Fibroblast of lung (primary cell): Measurements from ENCODE around the gene CHIT1. TPM values are rescaled to one million over a fixed set of nuclear protein-coding genes. Genes with fewer than 3 reads are reported as not detected.

Experiments
- DNase-seq, 2 donors: peaks; one replicate each; pipeline versions ENCODE4 v3.0.0 to v3.0.0-alpha.2; 2010; ENCODE audit warnings: low read depth in 2 of 2
- H2AFZ ChIP-seq: 2 replicates; pipeline ENCODE4 v1.5.1; 2012; ENCODE audit warnings: low read length, control low read depth, inconsistent platforms
- H3K27ac ChIP-seq: 2 replicates; pipeline ENCODE4 v1.5.1; 2011; ENCODE audit warnings: low read length, control low read depth; ENCODE audit not compliant: insufficient read depth
- H3K27me3 ChIP-seq: 2 replicates; pipeline ENCODE4 v1.5.1; 2011; ENCODE audit warnings: mild to moderate bottlenecking, low read length; ENCODE audit not compliant: control insufficient read depth, insufficient read depth
- H3K36me3 ChIP-seq: 2 replicates; pipeline ENCODE4 v1.5.1; 2011; ENCODE audit warnings: low read length; ENCODE audit not compliant: control insufficient read depth, insufficient read depth
- H3K4me1 ChIP-seq: 2 replicates; pipeline ENCODE4 v1.5.1; 2011; ENCODE audit warnings: low read length; ENCODE audit not compliant: control insufficient read depth, insufficient read depth; ENCODE audit errors: extremely low read depth
- H3K4me2 ChIP-seq: 2 replicates; pipeline ENCODE4 v1.5.1; 2011; ENCODE audit warnings: low read length, control low read depth; ENCODE audit not compliant: insufficient read depth; ENCODE audit errors: extremely low read depth
- H3K4me3 ChIP-seq, 4 experiments: fragments of 200-600 bp in 1 of 4; sonication (generic) in 1 of 4; replicated peaks in 1 of 4; 2 replicates each; pipeline ENCODE4 v1.5.1; 2011 to 2016; ENCODE audit warnings: low read length in 4 of 4, low read depth in 3 of 4, mild to moderate bottlenecking in 3 of 4, control low read depth in 2 of 4, inconsistent platforms in 1 of 4, mixed read lengths in 1 of 4; ENCODE audit not compliant: insufficient read depth in 1 of 4; ENCODE audit errors: control extremely low read depth in 1 of 4
- H3K79me2 ChIP-seq: 2 replicates; pipeline ENCODE4 v1.5.1; 2012; ENCODE audit warnings: mild to moderate bottlenecking, low read length, inconsistent platforms; ENCODE audit not compliant: control insufficient read depth, insufficient read depth
- H3K9ac ChIP-seq: 2 replicates; pipeline ENCODE4 v1.5.1; 2011; ENCODE audit warnings: mild to moderate bottlenecking, low read length, control low read depth; ENCODE audit not compliant: insufficient read depth
- H3K9me3 ChIP-seq: 2 replicates; pipeline ENCODE4 v1.5.1; 2012; ENCODE audit warnings: low read depth, low read length; ENCODE audit not compliant: control insufficient read depth, insufficient read depth
- H4K20me1 ChIP-seq: 2 replicates; pipeline ENCODE4 v1.5.1; 2011; ENCODE audit warnings: low read length; ENCODE audit not compliant: control insufficient read depth, insufficient read depth; ENCODE audit errors: extremely low read depth
- EZH2 ChIP-seq: IDR thresholded peaks from 2 replicates; pipeline ENCODE4 v1.5.1; 2012; ENCODE audit warnings: low read length, control low read depth, mild to moderate bottlenecking; ENCODE audit errors: missing control alignments
- polyA plus RNA-seq, 2 donors: library from polyadenylated mRNA; depleted of rRNA in 1 of 2; stranded (reverse) in 1 of 2; unstranded in 1 of 2; fragments of >200 nt; gene quantifications; 2 replicates each; pipeline ENCODE4 v1.2.1, GENCODE V29; 2011 to 2012; ENCODE audit warnings: missing spikeins in 1 of 2
- total RNA-seq: library from RNA; depleted of rRNA; stranded (reverse); fragments of >200 nt; gene quantifications from 2 replicates; pipeline ENCODE4 v1.2.1, GENCODE V29; 2014
- TF ChIP-seq, protein P1 (sequence below), 2 donors: IDR thresholded peaks in 1 of 2; conservative IDR thresholded peaks in 1 of 2; 1 replicate in 1 of 2; 2 replicates in 1 of 2; pipeline ENCODE4 v1.5.1; 2011 to 2012; ENCODE audit warnings: low read length in 2 of 2, control low read depth in 1 of 2, inconsistent platforms in 1 of 2, low read depth in 1 of 2, mild to moderate bottlenecking in 1 of 2

Gene CHIT1
- total and polyA plus RNA-seq, 2 donors (not counting 1 experiment from before 2014, with no cell fraction given): not detected

GRCh38 chr1:203274603-203275381, 45.3 kb upstream of the CHIT1 start:
- no peaks in the 10 kb centered on the region for H3K9me3 ChIP-seq
- no peaks in the 10 kb centered on the region for H4K20me1 ChIP-seq
- H3K27ac ChIP-seq: no peak overlapping the region
- peaks cover 11% of the 10 kb centered on the region for H3K4me1 ChIP-seq
- no peak overlapping the region for H2AFZ ChIP-seq
- H3K79me2 ChIP-seq: no peaks in the 10 kb centered on the region
- no peak overlapping the region for H3K4me3 ChIP-seq
- H3K9ac ChIP-seq: no peak overlapping the region
- no peaks in the 10 kb centered on the region for H3K36me3 ChIP-seq
- no peak overlapping the region for H3K4me2 ChIP-seq
- H3K27me3 ChIP-seq: peaks cover 4% of the 10 kb centered on the region
- peak in 1 of 2 donors; percentile 50 for DNase-seq
- TF ChIP-seq, protein P1, sequence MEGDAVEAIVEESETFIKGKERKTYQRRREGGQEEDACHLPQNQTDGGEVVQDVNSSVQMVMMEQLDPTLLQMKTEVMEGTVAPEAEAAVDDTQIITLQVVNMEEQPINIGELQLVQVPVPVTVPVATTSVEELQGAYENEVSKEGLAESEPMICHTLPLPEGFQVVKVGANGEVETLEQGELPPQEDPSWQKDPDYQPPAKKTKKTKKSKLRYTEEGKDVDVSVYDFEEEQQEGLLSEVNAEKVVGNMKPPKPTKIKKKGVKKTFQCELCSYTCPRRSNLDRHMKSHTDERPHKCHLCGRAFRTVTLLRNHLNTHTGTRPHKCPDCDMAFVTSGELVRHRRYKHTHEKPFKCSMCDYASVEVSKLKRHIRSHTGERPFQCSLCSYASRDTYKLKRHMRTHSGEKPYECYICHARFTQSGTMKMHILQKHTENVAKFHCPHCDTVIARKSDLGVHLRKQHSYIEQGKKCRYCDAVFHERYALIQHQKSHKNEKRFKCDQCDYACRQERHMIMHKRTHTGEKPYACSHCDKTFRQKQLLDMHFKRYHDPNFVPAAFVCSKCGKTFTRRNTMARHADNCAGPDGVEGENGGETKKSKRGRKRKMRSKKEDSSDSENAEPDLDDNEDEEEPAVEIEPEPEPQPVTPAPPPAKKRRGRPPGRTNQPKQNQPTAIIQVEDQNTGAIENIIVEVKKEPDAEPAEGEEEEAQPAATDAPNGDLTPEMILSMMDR (conservative IDR thresholded peaks at IDR 0.05 in 1 of 2, IDR thresholded peaks at IDR 0.05 in 1 of 2; ENCODE audit: low read depth in 1 of 2, low read length in 2 of 2): no peak
- TF ChIP-seq EZH2: no peak

DNA sequence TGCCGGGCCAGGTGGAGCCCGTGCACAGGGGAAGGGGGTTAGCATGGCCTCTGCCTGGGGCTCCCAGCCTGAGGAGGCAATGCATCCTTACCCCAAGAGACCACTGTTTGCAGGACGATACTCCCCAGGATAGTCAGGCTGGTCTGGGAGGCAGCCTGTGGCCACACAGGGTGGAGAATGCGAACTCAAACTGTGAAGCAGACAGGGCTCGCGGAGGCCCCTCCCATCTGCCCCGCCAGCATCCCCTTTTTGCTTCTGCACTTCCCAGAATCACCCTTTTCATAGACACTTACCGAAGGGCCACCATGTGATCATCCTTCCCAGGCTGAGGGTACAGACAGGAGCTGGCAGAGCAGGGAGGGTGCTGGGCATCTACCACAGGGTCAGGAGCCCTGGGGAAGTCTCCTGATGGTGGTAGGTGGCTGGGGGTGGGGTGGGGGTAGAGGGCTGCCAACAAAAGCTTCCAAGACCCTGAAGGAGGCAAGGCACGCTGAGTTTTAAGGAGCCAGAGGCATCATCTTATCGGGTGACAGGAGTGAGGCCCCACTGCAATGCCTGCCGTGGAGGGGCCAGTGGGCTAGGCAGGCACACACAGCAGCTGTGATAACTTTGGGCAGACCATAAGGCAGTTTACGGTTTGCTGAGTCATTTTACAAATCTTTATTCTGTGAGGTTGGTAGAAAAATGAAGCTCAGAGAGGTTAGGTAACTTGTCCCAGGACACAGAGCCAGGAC, 44.6 kb upstream of the CHIT1 start:
- H3K79me2 ChIP-seq: no peaks in the 10 kb centered on the region
- TF ChIP-seq, protein P1 (conservative IDR thresholded peaks at IDR 0.05 in 1 of 2, IDR thresholded peaks at IDR 0.05 in 1 of 2; ENCODE audit: low read depth in 1 of 2, low read length in 2 of 2): no peak
- no peak for TF ChIP-seq EZH2
- H2AFZ ChIP-seq: no peak overlapping the region
- no peak for DNase-seq
- no peak overlapping the region for H3K4me2 ChIP-seq
- no peaks in the 10 kb centered on the region for H4K20me1 ChIP-seq
- H3K4me3 ChIP-seq: no peak overlapping the region
- no peaks in the 10 kb centered on the region for H3K36me3 ChIP-seq
- H3K9ac ChIP-seq: no peak overlapping the region
- H3K9me3 ChIP-seq: no peaks in the 10 kb centered on the region
- H3K4me1 ChIP-seq: peaks cover 10% of the 10 kb centered on the region
- no peak overlapping the region for H3K27ac ChIP-seq
- peaks cover 6% of the 10 kb centered on the region for H3K27me3 ChIP-seq

- Histone ChIP-seq H3K9me3 (no peaks in the 10 kb centered on the region), H3K27me3 (peaks cover 6% of the 10 kb centered on the region), H3K27ac (no peak overlapping the region), H3K36me3 (no peaks in the 10 kb centered on the region), H2AFZ (no peak overlapping the region), H3K9ac (no peak overlapping the region), H3K4me3 (no peak overlapping the region), H4K20me1 (no peaks in the 10 kb centered on the region), H3K4me2 (peak overlapping the region; percentile 61), H3K79me2 (no peaks in the 10 kb centered on the region), H3K4me1 (peaks cover 8% of the 10 kb centered on the region)
- no peak for TF ChIP-seq EZH2
- TF ChIP-seq, protein P1 (conservative IDR thresholded peaks at IDR 0.05 in 1 of 2, IDR thresholded peaks at IDR 0.05 in 1 of 2; ENCODE audit: low read depth in 1 of 2, low read length in 2 of 2): peak; percentile 94 to 95
- peak; percentile 71 to 77 for DNase-seq
These were observed 43.9 kb upstream of the CHIT1 start for GRCh38 chr1:203273206-203273868.
